H1 (cell line): ENCODE data around the gene NUP107.

Experiments used
- ASH2L ChIP-seq: fragments of 200-600, 300-600 bp; sonication (generic); IDR thresholded peaks from one replicate; pipeline ENCODE4 v1.7.1; 2017; ENCODE audit warnings: low read length
- CTCF ChIP-seq, 3 experiments: IDR thresholded peaks; 1 replicate in 2 of 3; 2 replicates in 1 of 3; pipeline versions ENCODE4 v1.5.1 to v1.6.1; 2011; ENCODE audit warnings: low read length in 3 of 3, mild to moderate bottlenecking in 3 of 3, inconsistent platforms in 2 of 3, low read depth in 1 of 3, moderate library complexity in 1 of 3; ENCODE audit not compliant: insufficient read depth in 1 of 3; ENCODE audit errors: control extremely low read depth in 1 of 3
- POLR2AphosphoS5 ChIP-seq: IDR thresholded peaks from 2 replicates; pipeline ENCODE4 v1.6.1; 2011; ENCODE audit warnings: low read depth, low read length

GRCh38 chr12:68639396-68639767 lies 47.4 kb upstream of the NUP107 start:
- TF ChIP-seq ASH2L (no peak), CTCF (IDR thresholded peaks at IDR 0.05; ENCODE audit: control extremely low read depth in 1 of 3, insufficient read depth in 1 of 3, low read depth in 1 of 3, low read length in 3 of 3) (no peak), POLR2AphosphoS5 (no peak)
